SK-N-SH (cell line): ENCODE data around the gene XCL1. TPM values are rescaled to one million over a fixed set of nuclear protein-coding genes. Genes with fewer than 3 reads are reported as not detected.

Experiments used
- CTCF ChIA-PET: fragments of 300-600, 350-600 bp; formaldehyde crosslinking; extraction: SDS; loops from one replicate; lab custom pipeline; 2021; lab: Yijun Ruan, JAX
- POLR2A ChIA-PET: fragments of 350-600 bp; sonication (Branson Sonifier 250); formaldehyde crosslinking; extraction: SDS; loops from one replicate; lab custom pipeline; 2020; ENCODE audit warnings: antibody characterized with exemption, inconsistent platforms; lab: Yijun Ruan, JAX
- DNase-seq: peaks from one replicate; pipeline ENCODE4 v3.0.0; 2012
- H2AFZ ChIP-seq: fragments of 200-600 bp; sonication (generic); 2 replicates; pipeline ENCODE4 v1.8.1; 2016; ENCODE audit warnings: antibody characterized with exemption, mild to moderate bottlenecking, low read depth
- H3F3A ChIP-seq: fragments of 200-600 bp; sonication (generic); replicated peaks from 2 replicates; pipeline ENCODE3; 2016; ENCODE audit warnings: antibody characterized with exemption, mild to moderate bottlenecking; ENCODE audit not compliant: insufficient read depth
- H3K27ac ChIP-seq, 2 experiments: fragments of 200-500 bp in 1 of 2; fragments of 200-600 bp in 1 of 2; sonication (Bioruptor generic) in 1 of 2; sonication (generic), shearing (Covaris generic) in 1 of 2; 2 replicates each; pipeline versions ENCODE4 v1.5.1 to v1.6.1; 2014 to 2016; ENCODE audit warnings: low read depth in 2 of 2, inconsistent platforms in 1 of 2, low read length in 1 of 2, mild to moderate bottlenecking in 1 of 2, mixed read lengths in 1 of 2
- H3K27me3 ChIP-seq: fragments of 200-600 bp; sonication (generic), shearing (Covaris generic); 2 replicates; pipeline ENCODE4 v1.6.1; 2016; ENCODE audit warnings: mixed run types; ENCODE audit not compliant: insufficient read depth
- H3K36me3 ChIP-seq, 2 experiments: fragments of 200-500 bp in 1 of 2; fragments of 200-600 bp in 1 of 2; sonication (Bioruptor generic) in 1 of 2; sonication (generic) in 1 of 2; replicated peaks in 1 of 2; 2 replicates each; pipeline versions ENCODE3 to v1.5.1; 2014 to 2016; ENCODE audit warnings: low read length in 1 of 2, mild to moderate bottlenecking in 1 of 2; ENCODE audit not compliant: insufficient read depth in 2 of 2, control insufficient read depth in 1 of 2
- H3K4me1 ChIP-seq, 2 experiments: fragments of 200-500 bp in 1 of 2; fragments of 200-600 bp in 1 of 2; sonication (Bioruptor generic) in 1 of 2; sonication (generic), shearing (Covaris generic) in 1 of 2; 2 replicates each; pipeline versions ENCODE4 v1.5.1 to v1.6.1; 2014 to 2016; ENCODE audit warnings: low read depth in 1 of 2, low read length in 1 of 2, mixed run types in 1 of 2; ENCODE audit not compliant: insufficient read depth in 2 of 2, control insufficient read depth in 1 of 2
- H3K4me2 ChIP-seq: fragments of 200-600 bp; sonication (generic), shearing (Covaris generic); 2 replicates; pipeline ENCODE4 v1.6.1; 2017; ENCODE audit warnings: mixed run types
- H3K4me3 ChIP-seq, 2 experiments: fragments of 200-500 bp in 1 of 2; fragments of 200-600 bp in 1 of 2; sonication (Bioruptor generic) in 1 of 2; sonication (generic), shearing (Covaris generic) in 1 of 2; 2 replicates each; pipeline versions ENCODE4 v1.5.1 to v1.8.1; 2014 to 2016; ENCODE audit warnings: low read depth in 2 of 2, inconsistent platforms in 1 of 2, low read length in 1 of 2, mild to moderate bottlenecking in 1 of 2, mixed read lengths in 1 of 2, moderate library complexity in 1 of 2
- H3K79me2 ChIP-seq: fragments of 200-600 bp; sonication (generic); 2 replicates; pipeline ENCODE4 v1.8.1; 2017; ENCODE audit warnings: mild to moderate bottlenecking; ENCODE audit not compliant: insufficient read depth
- H3K9ac ChIP-seq: fragments of 200-600 bp; sonication (generic); 2 replicates; pipeline ENCODE4 v1.6.1; 2017; ENCODE audit warnings: mixed run types
- H3K9me2 ChIP-seq: fragments of 200-600 bp; sonication (generic); 2 replicates; pipeline ENCODE4 v1.6.1; 2017; ENCODE audit warnings: mixed run types
- H3K9me3 ChIP-seq: fragments of 200-600 bp; sonication (generic); 2 replicates; pipeline ENCODE4 v1.6.1; 2017; ENCODE audit warnings: mixed run types, mild to moderate bottlenecking, moderate library complexity
- H4K20me1 ChIP-seq: fragments of 200-600 bp; sonication (generic); 2 replicates; pipeline ENCODE4 v1.6.1; 2017; ENCODE audit warnings: mild to moderate bottlenecking, mixed run types; ENCODE audit not compliant: insufficient read depth
- CHD2 ChIP-seq: fragments of 150-350 bp; IDR thresholded peaks from 2 replicates; pipeline ENCODE4 v1.6.1; 2018; ENCODE audit warnings: low read length; ENCODE audit not compliant: partially characterized antibody
- ELF1 ChIP-seq: IDR thresholded peaks from 2 replicates; pipeline ENCODE4 v1.4.0; 2012
- FOSL2 ChIP-seq: IDR thresholded peaks from 2 replicates; pipeline ENCODE4 v1.4.0; 2012; ENCODE audit warnings: low read depth, mild to moderate bottlenecking, moderate library complexity, borderline replicate concordance
- FOXJ3 ChIP-seq: sonication (generic); formaldehyde crosslinking; IDR thresholded peaks from 2 replicates; pipeline ENCODE4 v1.5.1; 2020; ENCODE audit warnings: mild to moderate bottlenecking, missing genetic modification reagents
- GABPA ChIP-seq: IDR thresholded peaks from 2 replicates; pipeline ENCODE4 v1.4.0; 2012; ENCODE audit warnings: low read depth, mild to moderate bottlenecking
- JUND ChIP-seq: IDR thresholded peaks from 2 replicates; pipeline ENCODE4 v1.4.0; 2012
- RAD21 ChIP-seq: IDR thresholded peaks from 2 replicates; pipeline ENCODE4 v1.6.1; 2012; ENCODE audit warnings: mild to moderate bottlenecking, low read length
- RCOR1 ChIP-seq: fragments of 150-350 bp; IDR thresholded peaks from 2 replicates; pipeline ENCODE4 v1.6.1; 2017; ENCODE audit warnings: antibody characterized with exemption, low read length
- RFX5 ChIP-seq: IDR thresholded peaks from 2 replicates; pipeline ENCODE4 v1.6.1; 2012; ENCODE audit warnings: mild to moderate bottlenecking, improper control_type of control experiment, low read length
- TEAD4 ChIP-seq: IDR thresholded peaks from 2 replicates; pipeline ENCODE4 v1.4.0; 2012; ENCODE audit warnings: mild to moderate bottlenecking, borderline replicate concordance; ENCODE audit not compliant: insufficient read depth
- YY1 ChIP-seq: IDR thresholded peaks from 2 replicates; pipeline ENCODE4 v1.4.0; 2012; ENCODE audit warnings: low read depth, mild to moderate bottlenecking
- WGBS: methylation state at CpG from one replicate; pipeline ENCODE4 v1.1.6; 2017; ENCODE audit warnings: low lambda C conversion rate; 5-methylcytosine and 5-hydroxymethylcytosine counted together
- polyA plus RNA-seq, 3 experiments: library from polyadenylated mRNA; depleted of rRNA; stranded (reverse); fragments of >200 nt; gene quantifications; 2 replicates each; pipeline ENCODE4 v1.2.3, GENCODE V29; 2012
- TF ChIP-seq, protein P1 (sequence below): IDR thresholded peaks from 2 replicates; pipeline ENCODE4 v1.4.0; 2012; ENCODE audit warnings: low read depth
- TF ChIP-seq, protein P2 (sequence below): fragments of 150-350 bp; IDR thresholded peaks from 2 replicates; pipeline ENCODE4 v1.6.1; 2016; ENCODE audit warnings: mild to moderate bottlenecking, low read depth, low read length
- TF ChIP-seq, protein P3 (sequence below): IDR thresholded peaks from 2 replicates; pipeline ENCODE4 v1.4.0; 2012; ENCODE audit warnings: low read depth, borderline replicate concordance
- TF ChIP-seq, protein P4 (sequence below): fragments of 150-350 bp; IDR thresholded peaks from 2 replicates; pipeline ENCODE4 v1.6.1; 2017; ENCODE audit warnings: antibody characterized with exemption, low read length, low read depth, borderline replicate concordance

The XCL1 gene
- polyA plus RNA-seq, 1 of the 3 experiments (the other 2 are of a cell fraction), result not detected

GRCh38 chr1:168615965-168616364 is 39.6 kb downstream of the XCL1 start:
- ChIA-PET CTCF (interaction anchor here (4.6 kb wide), 1 partner anchor 12 kb away, joined by 34 read pairs; no protein-coding TSS in a partner anchor), POLR2A (no interaction called here)
- Histone ChIP-seq H3K9me2 (no peaks in the 10 kb centered on the region), H3K4me2 (no peak overlapping the region), H3K36me3 (no peaks in the 10 kb centered on the region), H3F3A (no peaks in the 10 kb centered on the region), H3K27ac (no peak overlapping the region), H3K4me3 (no peak overlapping the region), H4K20me1 (no peaks in the 10 kb centered on the region), H3K27me3 (no peaks in the 10 kb centered on the region), H3K4me1 (peaks cover 12 to 30% of the 10 kb centered on the region in 2 experiments), H3K9me3 (no peaks in the 10 kb centered on the region), H3K79me2 (no peaks in the 10 kb centered on the region), H3K9ac (no peak overlapping the region), H2AFZ (no peak overlapping the region)
- WGBS, result 67% methylated on average over 2 of the region's 2 CpGs
- DNase-seq, result no peak
- TF ChIP-seq FOXJ3 (CRISPR knock-in tag), result no peak
- no peak for TF ChIP-seq YY1
- no peak for TF ChIP-seq RCOR1
- TF ChIP-seq, protein P1, sequence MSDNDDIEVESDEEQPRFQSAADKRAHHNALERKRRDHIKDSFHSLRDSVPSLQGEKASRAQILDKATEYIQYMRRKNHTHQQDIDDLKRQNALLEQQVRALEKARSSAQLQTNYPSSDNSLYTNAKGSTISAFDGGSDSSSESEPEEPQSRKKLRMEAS, result no peak
- no peak for TF ChIP-seq TEAD4
- no peak for TF ChIP-seq CHD2
- TF ChIP-seq RAD21, result no peak
- no peak for TF ChIP-seq RFX5
- TF ChIP-seq JUND, result no peak
- no peak for TF ChIP-seq FOSL2
- TF ChIP-seq, protein P2, sequence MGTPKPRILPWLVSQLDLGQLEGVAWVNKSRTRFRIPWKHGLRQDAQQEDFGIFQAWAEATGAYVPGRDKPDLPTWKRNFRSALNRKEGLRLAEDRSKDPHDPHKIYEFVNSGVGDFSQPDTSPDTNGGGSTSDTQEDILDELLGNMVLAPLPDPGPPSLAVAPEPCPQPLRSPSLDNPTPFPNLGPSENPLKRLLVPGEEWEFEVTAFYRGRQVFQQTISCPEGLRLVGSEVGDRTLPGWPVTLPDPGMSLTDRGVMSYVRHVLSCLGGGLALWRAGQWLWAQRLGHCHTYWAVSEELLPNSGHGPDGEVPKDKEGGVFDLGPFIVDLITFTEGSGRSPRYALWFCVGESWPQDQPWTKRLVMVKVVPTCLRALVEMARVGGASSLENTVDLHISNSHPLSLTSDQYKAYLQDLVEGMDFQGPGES, result no peak
- TF ChIP-seq, protein P3, sequence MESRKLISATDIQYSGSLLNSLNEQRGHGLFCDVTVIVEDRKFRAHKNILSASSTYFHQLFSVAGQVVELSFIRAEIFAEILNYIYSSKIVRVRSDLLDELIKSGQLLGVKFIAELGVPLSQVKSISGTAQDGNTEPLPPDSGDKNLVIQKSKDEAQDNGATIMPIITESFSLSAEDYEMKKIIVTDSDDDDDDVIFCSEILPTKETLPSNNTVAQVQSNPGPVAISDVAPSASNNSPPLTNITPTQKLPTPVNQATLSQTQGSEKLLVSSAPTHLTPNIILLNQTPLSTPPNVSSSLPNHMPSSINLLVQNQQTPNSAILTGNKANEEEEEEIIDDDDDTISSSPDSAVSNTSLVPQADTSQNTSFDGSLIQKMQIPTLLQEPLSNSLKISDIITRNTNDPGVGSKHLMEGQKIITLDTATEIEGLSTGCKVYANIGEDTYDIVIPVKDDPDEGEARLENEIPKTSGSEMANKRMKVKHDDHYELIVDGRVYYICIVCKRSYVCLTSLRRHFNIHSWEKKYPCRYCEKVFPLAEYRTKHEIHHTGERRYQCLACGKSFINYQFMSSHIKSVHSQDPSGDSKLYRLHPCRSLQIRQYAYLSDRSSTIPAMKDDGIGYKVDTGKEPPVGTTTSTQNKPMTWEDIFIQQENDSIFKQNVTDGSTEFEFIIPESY, result no peak
- TF ChIP-seq GABPA, result no peak
- TF ChIP-seq ELF1, result no peak
- TF ChIP-seq, protein P4, sequence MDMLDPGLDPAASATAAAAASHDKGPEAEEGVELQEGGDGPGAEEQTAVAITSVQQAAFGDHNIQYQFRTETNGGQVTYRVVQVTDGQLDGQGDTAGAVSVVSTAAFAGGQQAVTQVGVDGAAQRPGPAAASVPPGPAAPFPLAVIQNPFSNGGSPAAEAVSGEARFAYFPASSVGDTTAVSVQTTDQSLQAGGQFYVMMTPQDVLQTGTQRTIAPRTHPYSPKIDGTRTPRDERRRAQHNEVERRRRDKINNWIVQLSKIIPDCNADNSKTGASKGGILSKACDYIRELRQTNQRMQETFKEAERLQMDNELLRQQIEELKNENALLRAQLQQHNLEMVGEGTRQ, result no peak
